ENCODE results near the gene LDB2.

The LDB2 gene

GRCh38 chr4:16532240-16532970 lies 366.0 kb downstream of the LDB2 start:
- TF ChIP-seq REST (IDR thresholded peaks at IDR 0.05; ENCODE audit: low read depth) (no peak), CEBPB (IDR thresholded peaks at IDR 0.05) (0 out of 2 replicates have a peak, but pooled peaks have one; percentile 5), TEAD4 (IDR thresholded peaks at IDR 0.05) (no peak), CREB1 (IDR thresholded peaks at IDR 0.05; ENCODE audit: low read depth) (no peak), TCF12 (IDR thresholded peaks at IDR 0.05; ENCODE audit: low read depth) (no peak), MAX (IDR thresholded peaks at IDR 0.05) (no peak)

- TF ChIP-seq CEBPB (IDR thresholded peaks at IDR 0.05) (no peak), NFIC (IDR thresholded peaks at IDR 0.05) (no peak), RAD21 (IDR thresholded peaks at IDR 0.05; ENCODE audit: low read depth) (no peak), TEAD4 (IDR thresholded peaks at IDR 0.05) (no peak), TAF1 (IDR thresholded peaks at IDR 0.05; ENCODE audit: low read depth) (no peak), FOXM1 (IDR thresholded peaks at IDR 0.05; ENCODE audit: borderline replicate concordance, low read depth) (no peak), ZBTB7A (IDR thresholded peaks at IDR 0.05; ENCODE audit: low read depth) (no peak), YY1 (IDR thresholded peaks at IDR 0.05; ENCODE audit: low read depth) (no peak), EP300 (IDR thresholded peaks at IDR 0.05; ENCODE audit: borderline replicate concordance) (no peak), EGR1 (IDR thresholded peaks at IDR 0.05) (no peak), MAX (IDR thresholded peaks at IDR 0.05) (no peak), CREB1 (IDR thresholded peaks at IDR 0.05; ENCODE audit: low read depth) (no peak), REST (IDR thresholded peaks at IDR 0.05; ENCODE audit: low read depth) (no peak), USF1 (IDR thresholded peaks at IDR 0.05) (no peak), TCF12 (IDR thresholded peaks at IDR 0.05; ENCODE audit: low read depth) (no peak)
Measured at GRCh38 chr4:16530688-16531635, 367.5 kb downstream of the LDB2 start.

GRCh38 chr4:16524911-16525554 lies 373.4 kb downstream of the LDB2 start:
- TF ChIP-seq CREB1 (IDR thresholded peaks at IDR 0.05; ENCODE audit: low read depth) (no peak), ZBTB7A (IDR thresholded peaks at IDR 0.05; ENCODE audit: low read depth) (no peak), TCF12 (IDR thresholded peaks at IDR 0.05; ENCODE audit: low read depth) (no peak), FOXM1 (IDR thresholded peaks at IDR 0.05; ENCODE audit: borderline replicate concordance, low read depth) (no peak), EP300 (IDR thresholded peaks at IDR 0.05; ENCODE audit: borderline replicate concordance) (no peak), YY1 (IDR thresholded peaks at IDR 0.05; ENCODE audit: low read depth) (no peak), REST (IDR thresholded peaks at IDR 0.05; ENCODE audit: low read depth) (no peak), CEBPB (IDR thresholded peaks at IDR 0.05) (no peak), NFIC (IDR thresholded peaks at IDR 0.05) (no peak)

- TF ChIP-seq YY1 (IDR thresholded peaks at IDR 0.05; ENCODE audit: low read depth) = no peak
- no peak for TF ChIP-seq TAF1 (IDR thresholded peaks at IDR 0.05; ENCODE audit: low read depth)
- TF ChIP-seq USF1 (IDR thresholded peaks at IDR 0.05) = no peak
- no peak for TF ChIP-seq MAX (IDR thresholded peaks at IDR 0.05)
- no peak for TF ChIP-seq TEAD4 (IDR thresholded peaks at IDR 0.05)
- TF ChIP-seq REST (IDR thresholded peaks at IDR 0.05; ENCODE audit: low read depth) = no peak
- TF ChIP-seq ZBTB7A (IDR thresholded peaks at IDR 0.05; ENCODE audit: low read depth) = no peak
- TF ChIP-seq NFIC (IDR thresholded peaks at IDR 0.05) = no peak
- no peak for TF ChIP-seq RAD21 (IDR thresholded peaks at IDR 0.05; ENCODE audit: low read depth)
- TF ChIP-seq EGR1 (IDR thresholded peaks at IDR 0.05) = no peak
- no peak for TF ChIP-seq EP300 (IDR thresholded peaks at IDR 0.05; ENCODE audit: borderline replicate concordance)
- no peak for TF ChIP-seq CEBPB (IDR thresholded peaks at IDR 0.05)
- no peak for TF ChIP-seq CREB1 (IDR thresholded peaks at IDR 0.05; ENCODE audit: low read depth)
- TF ChIP-seq TCF12 (IDR thresholded peaks at IDR 0.05; ENCODE audit: low read depth) = no peak
- no peak for TF ChIP-seq FOXM1 (IDR thresholded peaks at IDR 0.05; ENCODE audit: borderline replicate concordance, low read depth)
Measured at GRCh38 chr4:16524406-16524805, 374.0 kb downstream of the LDB2 start.
